ENCODE data around the gene WSCD2. TPM values are rescaled to one million over a fixed set of nuclear protein-coding genes. Genes with fewer than 3 reads are reported as not detected.

Gene WSCD2
- polyA plus RNA-seq, 3 donors: not detected

DNA sequence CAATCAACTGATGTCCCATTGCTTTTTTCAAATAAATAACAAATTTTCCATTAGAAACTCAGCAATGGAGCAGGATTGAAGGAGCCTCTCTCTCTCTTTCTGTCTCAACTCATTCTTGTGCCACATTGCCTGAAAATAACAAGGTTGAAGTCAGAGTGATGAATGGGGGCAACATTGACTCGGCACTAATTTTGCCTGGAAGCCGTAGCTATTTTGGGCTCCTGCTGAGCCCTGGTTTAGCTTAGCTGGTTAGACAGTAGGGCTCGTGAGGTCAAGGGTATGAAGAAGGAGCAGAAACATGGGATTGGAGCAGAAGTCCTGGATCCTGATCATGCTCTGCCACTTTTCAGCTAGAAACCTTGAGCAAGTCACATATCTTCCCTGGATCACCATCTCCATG lies 38.9 kb downstream of the WSCD2 start:
- WGBS (ENCODE audit: insufficient coverage): 35% methylated on average over 3 of the region's 3 CpGs
- Histone ChIP-seq H3K4me2 (replicated peaks; ENCODE audit: extremely low read depth, low read length, poor library complexity, severe bottlenecking) (no peak overlapping the region), H3K27me3 (ENCODE audit: control insufficient read depth in 2 of 2, insufficient read depth in 2 of 2, low read length in 2 of 2) (peaks cover 0 to 3% of the 10 kb centered on the region in 2 donors), H3K27ac (ENCODE audit: low read depth in 1 of 2, low read length in 2 of 2) (no peak overlapping the region), H3K9me3 (replicated peaks in 1 of 2; ENCODE audit: control insufficient read depth in 1 of 2, insufficient read depth in 1 of 2, low read length in 2 of 2) (no peaks in the 10 kb centered on the region), H3K4me3 (replicated peaks in 1 of 3; ENCODE audit: low read depth in 2 of 3, low read length in 3 of 3) (no peak overlapping the region), H2AFZ (ENCODE audit: insufficient read depth, low read depth, low read length, poor library complexity, severe bottlenecking) (no peak overlapping the region), H3K4me1 (ENCODE audit: control insufficient read depth in 1 of 2, insufficient read depth in 2 of 2, low read length in 2 of 2) (no peaks in the 10 kb centered on the region), H3K9ac (ENCODE audit: insufficient read depth, low read length, poor library complexity, severe bottlenecking) (no peak overlapping the region), H3K79me2 (ENCODE audit: insufficient read depth, low read length) (no peaks in the 10 kb centered on the region), H3K36me3 (replicated peaks in 1 of 2; ENCODE audit: control insufficient read depth in 1 of 2, insufficient read depth in 2 of 2, low read length in 2 of 2) (no peaks in the 10 kb centered on the region), H4K20me1 (ENCODE audit: insufficient read depth, low read length) (no peaks in the 10 kb centered on the region)
- peak overlapping the region in 1 of 7 donors; percentile 61 for H3K27ac Mint-ChIP-seq
- intact Hi-C loops (cut with micrococcal nuclease): no loop called here
- H3K9me3 Mint-ChIP-seq: peaks cover 0 to 3% (median 0%) of the 10 kb centered on the region in 7 donors
- TF ChIP-seq, protein P1, sequence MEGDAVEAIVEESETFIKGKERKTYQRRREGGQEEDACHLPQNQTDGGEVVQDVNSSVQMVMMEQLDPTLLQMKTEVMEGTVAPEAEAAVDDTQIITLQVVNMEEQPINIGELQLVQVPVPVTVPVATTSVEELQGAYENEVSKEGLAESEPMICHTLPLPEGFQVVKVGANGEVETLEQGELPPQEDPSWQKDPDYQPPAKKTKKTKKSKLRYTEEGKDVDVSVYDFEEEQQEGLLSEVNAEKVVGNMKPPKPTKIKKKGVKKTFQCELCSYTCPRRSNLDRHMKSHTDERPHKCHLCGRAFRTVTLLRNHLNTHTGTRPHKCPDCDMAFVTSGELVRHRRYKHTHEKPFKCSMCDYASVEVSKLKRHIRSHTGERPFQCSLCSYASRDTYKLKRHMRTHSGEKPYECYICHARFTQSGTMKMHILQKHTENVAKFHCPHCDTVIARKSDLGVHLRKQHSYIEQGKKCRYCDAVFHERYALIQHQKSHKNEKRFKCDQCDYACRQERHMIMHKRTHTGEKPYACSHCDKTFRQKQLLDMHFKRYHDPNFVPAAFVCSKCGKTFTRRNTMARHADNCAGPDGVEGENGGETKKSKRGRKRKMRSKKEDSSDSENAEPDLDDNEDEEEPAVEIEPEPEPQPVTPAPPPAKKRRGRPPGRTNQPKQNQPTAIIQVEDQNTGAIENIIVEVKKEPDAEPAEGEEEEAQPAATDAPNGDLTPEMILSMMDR (IDR thresholded peaks at IDR 0.05): no peak
- no peak for DNase-seq
- H3K36me3 Mint-ChIP-seq: no peaks in the 10 kb centered on the region
- no peaks in the 10 kb centered on the region for H3K4me1 Mint-ChIP-seq
- H3K27me3 Mint-ChIP-seq (ENCODE audit: low read depth in 3 of 3): peaks cover 15 to 21% (median 19%) of the 10 kb centered on the region in 3 donors
- H3K4me3 Mint-ChIP-seq: no peak overlapping the region

GRCh38 chr12:108169708-108170107 lies 40.6 kb downstream of the WSCD2 start:
- no peak overlapping the region for H3K4me2 ChIP-seq (replicated peaks; ENCODE audit: extremely low read depth, low read length, poor library complexity, severe bottlenecking)
- Mint-ChIP-seq H3K4me3 (no peak overlapping the region), H3K27me3 (ENCODE audit: low read depth in 3 of 3) (peaks cover 15 to 22% (median 21%) of the 10 kb centered on the region in 3 donors), H3K36me3 (no peaks in the 10 kb centered on the region), H3K27ac (no peak overlapping the region), H3K4me1 (no peaks in the 10 kb centered on the region), H3K9me3 (peaks cover 0 to 2% (median 0%) of the 10 kb centered on the region in 7 donors)
- H3K27ac ChIP-seq (ENCODE audit: low read depth in 1 of 2, low read length in 2 of 2): no peak overlapping the region
- H3K27me3 ChIP-seq (ENCODE audit: control insufficient read depth in 2 of 2, insufficient read depth in 2 of 2, low read length in 2 of 2): peaks cover 0 to 3% of the 10 kb centered on the region in 2 donors
- H3K4me1 ChIP-seq (ENCODE audit: control insufficient read depth in 1 of 2, insufficient read depth in 2 of 2, low read length in 2 of 2): no peaks in the 10 kb centered on the region
- DNase-seq: no peak
- no peak overlapping the region for H3K9ac ChIP-seq (ENCODE audit: insufficient read depth, low read length, poor library complexity, severe bottlenecking)
- WGBS (ENCODE audit: insufficient coverage): no CpG with 5 or more reads among the region's 2 CpGs
- TF ChIP-seq, protein P1 (IDR thresholded peaks at IDR 0.05): no peak
- H3K9me3 ChIP-seq (replicated peaks in 1 of 2; ENCODE audit: control insufficient read depth in 1 of 2, insufficient read depth in 1 of 2, low read length in 2 of 2): no peaks in the 10 kb centered on the region
- H4K20me1 ChIP-seq (ENCODE audit: insufficient read depth, low read length): no peaks in the 10 kb centered on the region
- intact Hi-C loops (cut with micrococcal nuclease): no loop called here
- H3K4me3 ChIP-seq (replicated peaks in 1 of 3; ENCODE audit: low read depth in 2 of 3, low read length in 3 of 3): no peak overlapping the region
- no peaks in the 10 kb centered on the region for H3K79me2 ChIP-seq (ENCODE audit: insufficient read depth, low read length)
- H2AFZ ChIP-seq (ENCODE audit: insufficient read depth, low read depth, low read length, poor library complexity, severe bottlenecking): no peak overlapping the region
- no peaks in the 10 kb centered on the region for H3K36me3 ChIP-seq (replicated peaks in 1 of 2; ENCODE audit: control insufficient read depth in 1 of 2, insufficient read depth in 2 of 2, low read length in 2 of 2)
